Tibial nerve (tissue), 3 donors: ENCODE measurements around the gene TTC21B.

ENCODE experiments used
- POLR2A ChIP-seq, 2 donors: fragments of 450-650 bp; IDR thresholded peaks; one replicate each; pipeline ENCODE4 v1.6.1; 2017; ENCODE audit warnings: antibody characterized with exemption in 2 of 2, mild to moderate bottlenecking in 2 of 2, moderate library complexity in 2 of 2
- TF ChIP-seq, protein P1 (sequence below), 5 experiments: fragments of 200-600 bp in 3 of 5; fragments of 450-650 bp in 2 of 5; sonication (generic) in 3 of 5; IDR thresholded peaks; one replicate each; pipeline ENCODE4 v1.5.1; 2016 to 2019; ENCODE audit warnings: antibody characterized with exemption in 5 of 5, mild to moderate bottlenecking in 3 of 5, moderate library complexity in 2 of 5

DNA sequence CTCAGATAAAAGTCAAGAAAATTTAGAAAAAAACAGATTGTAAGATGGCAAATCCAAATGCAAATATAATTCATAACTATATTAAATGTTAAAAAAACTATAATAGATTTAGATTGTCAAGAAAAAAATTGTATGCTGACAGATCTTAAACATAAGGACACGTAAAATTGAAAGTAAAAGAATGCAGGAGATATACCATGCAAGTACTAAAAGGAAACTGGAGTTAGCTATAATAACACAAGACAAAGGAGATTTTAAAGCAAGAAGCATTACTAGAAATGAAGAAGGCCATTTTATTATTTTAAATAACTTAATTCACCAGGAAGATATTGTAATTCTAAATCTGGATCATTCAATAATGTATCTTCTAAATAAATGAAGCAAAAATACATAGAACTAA lies 48.3 kb downstream of the TTC21B start:
- TF ChIP-seq, protein P1, sequence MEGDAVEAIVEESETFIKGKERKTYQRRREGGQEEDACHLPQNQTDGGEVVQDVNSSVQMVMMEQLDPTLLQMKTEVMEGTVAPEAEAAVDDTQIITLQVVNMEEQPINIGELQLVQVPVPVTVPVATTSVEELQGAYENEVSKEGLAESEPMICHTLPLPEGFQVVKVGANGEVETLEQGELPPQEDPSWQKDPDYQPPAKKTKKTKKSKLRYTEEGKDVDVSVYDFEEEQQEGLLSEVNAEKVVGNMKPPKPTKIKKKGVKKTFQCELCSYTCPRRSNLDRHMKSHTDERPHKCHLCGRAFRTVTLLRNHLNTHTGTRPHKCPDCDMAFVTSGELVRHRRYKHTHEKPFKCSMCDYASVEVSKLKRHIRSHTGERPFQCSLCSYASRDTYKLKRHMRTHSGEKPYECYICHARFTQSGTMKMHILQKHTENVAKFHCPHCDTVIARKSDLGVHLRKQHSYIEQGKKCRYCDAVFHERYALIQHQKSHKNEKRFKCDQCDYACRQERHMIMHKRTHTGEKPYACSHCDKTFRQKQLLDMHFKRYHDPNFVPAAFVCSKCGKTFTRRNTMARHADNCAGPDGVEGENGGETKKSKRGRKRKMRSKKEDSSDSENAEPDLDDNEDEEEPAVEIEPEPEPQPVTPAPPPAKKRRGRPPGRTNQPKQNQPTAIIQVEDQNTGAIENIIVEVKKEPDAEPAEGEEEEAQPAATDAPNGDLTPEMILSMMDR (IDR thresholded peaks at IDR 0.05), result no peak
- TF ChIP-seq POLR2A (IDR thresholded peaks at IDR 0.05), result no peak
